Measurements from ENCODE around the gene GPRASP2. TPM values are rescaled to one million over a fixed set of nuclear protein-coding genes. Genes with fewer than 3 reads are reported as not detected.
A peak's percentile ranks its signal among the peaks of the same experiment; 100 is the strongest.

GPRASP2 gene
- total RNA-seq, 1 donor from 2014 or later = 10.8 TPM

DNA sequence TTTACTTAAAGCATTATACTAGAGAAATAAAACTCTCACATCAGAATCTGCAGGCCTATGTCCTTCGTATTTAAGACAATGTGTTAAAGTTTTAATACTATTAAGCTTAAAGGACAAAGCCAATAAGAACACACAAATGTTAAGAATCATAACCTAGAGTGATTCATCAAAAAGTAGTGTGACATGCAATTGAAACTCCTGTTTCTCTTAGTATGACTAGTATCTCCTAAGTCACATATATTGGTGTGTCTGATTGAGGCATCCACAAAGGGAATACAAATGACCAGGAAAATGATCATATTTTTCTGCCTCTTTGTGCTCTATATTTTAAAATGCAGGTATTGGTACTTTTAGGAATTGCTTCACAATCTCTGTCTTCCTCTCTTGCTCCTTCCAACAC lies 32.1 kb downstream of the GPRASP2 start:
- Histone ChIP-seq H3K27ac (no peak overlapping the region), H3K4me1 (no peaks in the 10 kb centered on the region)
- TF ChIP-seq, protein P1, sequence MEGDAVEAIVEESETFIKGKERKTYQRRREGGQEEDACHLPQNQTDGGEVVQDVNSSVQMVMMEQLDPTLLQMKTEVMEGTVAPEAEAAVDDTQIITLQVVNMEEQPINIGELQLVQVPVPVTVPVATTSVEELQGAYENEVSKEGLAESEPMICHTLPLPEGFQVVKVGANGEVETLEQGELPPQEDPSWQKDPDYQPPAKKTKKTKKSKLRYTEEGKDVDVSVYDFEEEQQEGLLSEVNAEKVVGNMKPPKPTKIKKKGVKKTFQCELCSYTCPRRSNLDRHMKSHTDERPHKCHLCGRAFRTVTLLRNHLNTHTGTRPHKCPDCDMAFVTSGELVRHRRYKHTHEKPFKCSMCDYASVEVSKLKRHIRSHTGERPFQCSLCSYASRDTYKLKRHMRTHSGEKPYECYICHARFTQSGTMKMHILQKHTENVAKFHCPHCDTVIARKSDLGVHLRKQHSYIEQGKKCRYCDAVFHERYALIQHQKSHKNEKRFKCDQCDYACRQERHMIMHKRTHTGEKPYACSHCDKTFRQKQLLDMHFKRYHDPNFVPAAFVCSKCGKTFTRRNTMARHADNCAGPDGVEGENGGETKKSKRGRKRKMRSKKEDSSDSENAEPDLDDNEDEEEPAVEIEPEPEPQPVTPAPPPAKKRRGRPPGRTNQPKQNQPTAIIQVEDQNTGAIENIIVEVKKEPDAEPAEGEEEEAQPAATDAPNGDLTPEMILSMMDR (IDR thresholded peaks at IDR 0.05) = no peak
- TF ChIP-seq POLR2AphosphoS5 (IDR thresholded peaks at IDR 0.05; ENCODE audit: insufficient read depth in 1 of 2, low read depth in 1 of 2) (no peak), POLR2A (IDR thresholded peaks at IDR 0.05) (no peak)

GRCh38 chrX:102745513-102745856 lies 33.2 kb downstream of the GPRASP2 start:
- Histone ChIP-seq H3K9me3 (no peaks in the 10 kb centered on the region), H3K4me1 (no peaks in the 10 kb centered on the region), H3K4me3 (peak overlapping the region; percentile 49 to 51), H3K27me3 (no peaks in the 10 kb centered on the region), H3K36me3 (no peaks in the 10 kb centered on the region), H3K27ac (peak overlapping the region; percentile 33)
- no peak for DNase-seq (ENCODE audit: extremely low spot score in 2 of 2)
- TF ChIP-seq, protein P1 (IDR thresholded peaks at IDR 0.05) = no peak
- TF ChIP-seq POLR2AphosphoS5 (IDR thresholded peaks at IDR 0.05; ENCODE audit: insufficient read depth in 1 of 2, low read depth in 1 of 2) (no peak), POLR2A (IDR thresholded peaks at IDR 0.05) (no peak)
- intact Hi-C loops (cut with DNase I) = no loop called here

More for the DNA sequence above, 32.1 kb downstream of the GPRASP2 start:
- intact Hi-C loops (cut with DNase I) = no loop called here
- H3K27me3 ChIP-seq = no peaks in the 10 kb centered on the region
- H3K36me3 ChIP-seq = no peaks in the 10 kb centered on the region
- DNase-seq (ENCODE audit: extremely low spot score in 2 of 2) = no peak
- H3K9me3 ChIP-seq = no peaks in the 10 kb centered on the region
- no peak overlapping the region for H3K4me3 ChIP-seq

DNA sequence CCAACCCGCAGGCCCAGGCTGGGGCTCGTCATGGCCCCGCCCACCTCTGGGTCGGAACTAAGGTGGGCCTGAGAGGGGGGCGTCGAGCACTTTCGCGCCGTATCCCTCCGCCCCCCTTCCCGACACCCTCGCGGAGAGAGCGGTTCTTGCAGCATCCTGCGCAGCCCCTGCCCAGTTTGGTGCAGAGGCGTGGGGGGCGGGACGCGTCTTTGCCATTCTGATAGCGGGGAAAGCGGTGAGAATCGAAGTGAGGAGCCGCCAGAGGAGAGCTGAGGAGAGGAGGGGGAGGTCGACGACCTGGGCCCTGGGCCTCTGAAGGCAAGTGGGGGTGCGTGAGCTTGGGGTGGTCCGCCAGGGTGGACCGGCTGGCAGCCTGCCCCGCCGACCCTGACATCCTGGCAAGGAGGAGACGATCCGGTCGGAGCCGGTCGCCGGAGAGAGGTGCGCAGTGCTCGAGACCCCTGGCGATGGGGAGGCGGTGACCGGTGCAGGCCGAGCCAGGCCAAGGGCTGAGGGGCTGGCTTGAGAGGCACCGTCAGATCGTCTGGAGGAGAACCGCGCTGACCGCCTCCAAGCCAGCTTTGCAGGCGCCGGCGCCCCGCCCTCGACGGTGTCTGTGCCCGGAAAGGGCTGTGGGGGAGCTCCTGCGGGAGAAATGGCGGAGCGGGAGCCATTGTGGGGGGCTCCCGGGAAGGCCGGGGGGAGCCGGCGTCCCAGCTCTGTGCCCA lies 33.8 kb downstream of the GPRASP2 start:
- no peak for DNase-seq (ENCODE audit: extremely low spot score in 2 of 2)
- TF ChIP-seq POLR2AphosphoS5 (IDR thresholded peaks at IDR 0.05; ENCODE audit: insufficient read depth in 1 of 2, low read depth in 1 of 2) (peak in 1 of 2 donors; percentile 34), POLR2A (IDR thresholded peaks at IDR 0.05) (no peak)
- intact Hi-C loops (cut with DNase I) = no loop called here
- Histone ChIP-seq H3K27me3 (no peaks in the 10 kb centered on the region), H3K4me1 (no peaks in the 10 kb centered on the region), H3K27ac (peak overlapping the region; percentile 33), H3K4me3 (peak overlapping the region; percentile 49 to 51), H3K9me3 (no peaks in the 10 kb centered on the region), H3K36me3 (no peaks in the 10 kb centered on the region)

GRCh38 chrX:102765217-102765616 lies 53.0 kb downstream of the GPRASP2 start:
- intact Hi-C loops (cut with DNase I) = no loop called here
- Histone ChIP-seq H3K9me3 (no peaks in the 10 kb centered on the region), H3K27me3 (no peaks in the 10 kb centered on the region), H3K36me3 (no peaks in the 10 kb centered on the region), H3K4me1 (no peaks in the 10 kb centered on the region), H3K27ac (peak overlapping the region; percentile 48), H3K4me3 (no peak overlapping the region)
- no peak for DNase-seq (ENCODE audit: extremely low spot score in 2 of 2)
- no peak for TF ChIP-seq POLR2A (IDR thresholded peaks at IDR 0.05)
- no peak for TF ChIP-seq POLR2AphosphoS5 (IDR thresholded peaks at IDR 0.05; ENCODE audit: insufficient read depth in 1 of 2, low read depth in 1 of 2)
- TF ChIP-seq, protein P1 (IDR thresholded peaks at IDR 0.05) = no peak

GRCh38 chrX:102765809-102766208 lies 53.6 kb downstream of the GPRASP2 start:
- Histone ChIP-seq H3K4me1 (no peaks in the 10 kb centered on the region), H3K36me3 (no peaks in the 10 kb centered on the region), H3K27me3 (no peaks in the 10 kb centered on the region), H3K9me3 (no peaks in the 10 kb centered on the region), H3K4me3 (no peak overlapping the region), H3K27ac (peak overlapping the region; percentile 48)
- DNase-seq (ENCODE audit: extremely low spot score in 2 of 2) = no peak
- intact Hi-C loops (cut with DNase I) = no loop called here
- TF ChIP-seq, protein P1 (IDR thresholded peaks at IDR 0.05) = no peak
- no peak for TF ChIP-seq POLR2AphosphoS5 (IDR thresholded peaks at IDR 0.05; ENCODE audit: insufficient read depth in 1 of 2, low read depth in 1 of 2)
- TF ChIP-seq POLR2A (IDR thresholded peaks at IDR 0.05) = no peak

Data from vagina (tissue), 2 donors.